ENCODE data around the gene CMSS1.

CMSS1 gene

DNA sequence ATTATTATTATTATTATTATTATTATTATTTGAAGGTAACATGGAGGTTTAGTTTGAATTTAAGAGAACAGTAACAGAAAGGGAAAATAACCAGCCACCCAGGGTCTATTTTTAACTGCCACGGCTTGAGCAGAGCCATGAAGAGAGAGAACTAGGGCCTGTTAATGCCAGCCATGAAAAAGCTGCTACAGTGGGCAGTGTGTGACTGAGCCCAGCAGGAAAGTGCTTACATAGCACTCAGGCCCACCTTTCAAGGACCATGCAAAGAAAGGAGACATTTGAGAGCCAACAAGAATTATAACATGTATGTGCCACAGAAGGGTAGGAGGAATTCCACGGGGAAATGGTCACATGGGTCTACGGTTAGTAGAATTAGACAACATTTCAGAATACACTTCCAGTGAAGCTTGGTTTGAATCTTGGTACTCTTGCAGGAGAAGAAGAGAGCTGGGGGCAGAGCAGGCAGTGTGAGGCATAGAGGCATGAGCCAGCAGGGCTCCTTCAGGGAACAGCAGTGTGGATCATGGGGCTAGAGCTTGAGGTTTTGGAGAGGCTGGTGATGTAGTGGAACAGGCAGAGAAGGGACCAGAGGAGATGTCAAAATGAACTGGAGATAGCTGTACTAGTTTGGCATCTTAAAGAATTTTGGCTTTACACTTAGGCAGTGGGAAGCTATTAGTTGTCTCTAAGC is 140.7 kb downstream of the CMSS1 start:
- H4K20me1 ChIP-seq (ENCODE audit: insufficient read depth, low read length, poor library complexity, severe bottlenecking): no peaks in the 10 kb centered on the region
- H3K27me3 ChIP-seq (ENCODE audit: insufficient read depth, low read length, poor library complexity, severe bottlenecking): no peaks in the 10 kb centered on the region
- H2AFZ ChIP-seq (ENCODE audit: low read length): no peak overlapping the region
- H3K4me3 ChIP-seq (ENCODE audit: low read length, poor library complexity, severe bottlenecking): no peak overlapping the region
- H3K9me2 ChIP-seq (replicated peaks; ENCODE audit: low read depth, low read length): no peaks in the 10 kb centered on the region
- H3K36me3 ChIP-seq (ENCODE audit: insufficient read depth, low read length): no peaks in the 10 kb centered on the region
- TF ChIP-seq, protein P1, sequence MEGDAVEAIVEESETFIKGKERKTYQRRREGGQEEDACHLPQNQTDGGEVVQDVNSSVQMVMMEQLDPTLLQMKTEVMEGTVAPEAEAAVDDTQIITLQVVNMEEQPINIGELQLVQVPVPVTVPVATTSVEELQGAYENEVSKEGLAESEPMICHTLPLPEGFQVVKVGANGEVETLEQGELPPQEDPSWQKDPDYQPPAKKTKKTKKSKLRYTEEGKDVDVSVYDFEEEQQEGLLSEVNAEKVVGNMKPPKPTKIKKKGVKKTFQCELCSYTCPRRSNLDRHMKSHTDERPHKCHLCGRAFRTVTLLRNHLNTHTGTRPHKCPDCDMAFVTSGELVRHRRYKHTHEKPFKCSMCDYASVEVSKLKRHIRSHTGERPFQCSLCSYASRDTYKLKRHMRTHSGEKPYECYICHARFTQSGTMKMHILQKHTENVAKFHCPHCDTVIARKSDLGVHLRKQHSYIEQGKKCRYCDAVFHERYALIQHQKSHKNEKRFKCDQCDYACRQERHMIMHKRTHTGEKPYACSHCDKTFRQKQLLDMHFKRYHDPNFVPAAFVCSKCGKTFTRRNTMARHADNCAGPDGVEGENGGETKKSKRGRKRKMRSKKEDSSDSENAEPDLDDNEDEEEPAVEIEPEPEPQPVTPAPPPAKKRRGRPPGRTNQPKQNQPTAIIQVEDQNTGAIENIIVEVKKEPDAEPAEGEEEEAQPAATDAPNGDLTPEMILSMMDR (conservative IDR thresholded peaks at IDR 0.05; ENCODE audit: low read length): no peak
- TF ChIP-seq EZH2phosphoT487 (IDR thresholded peaks at IDR 0.05; ENCODE audit: borderline replicate concordance): no peak
- no peaks in the 10 kb centered on the region for H3K79me2 ChIP-seq (ENCODE audit: insufficient read depth, low read length)
- peaks cover 5% of the 10 kb centered on the region for H3K4me1 ChIP-seq (ENCODE audit: insufficient read depth, low read length, poor library complexity, severe bottlenecking)
- H3K9me3 ChIP-seq (ENCODE audit: insufficient read depth, low read depth, low read length): no peaks in the 10 kb centered on the region
- no peaks in the 10 kb centered on the region for H3F3A ChIP-seq (ENCODE audit: low read depth)
- H3K9ac ChIP-seq (ENCODE audit: low read depth, low read length, poor library complexity, severe bottlenecking): no peak overlapping the region
- no peak overlapping the region for H3K4me2 ChIP-seq (ENCODE audit: low read depth, low read length, poor library complexity, severe bottlenecking)

DNA sequence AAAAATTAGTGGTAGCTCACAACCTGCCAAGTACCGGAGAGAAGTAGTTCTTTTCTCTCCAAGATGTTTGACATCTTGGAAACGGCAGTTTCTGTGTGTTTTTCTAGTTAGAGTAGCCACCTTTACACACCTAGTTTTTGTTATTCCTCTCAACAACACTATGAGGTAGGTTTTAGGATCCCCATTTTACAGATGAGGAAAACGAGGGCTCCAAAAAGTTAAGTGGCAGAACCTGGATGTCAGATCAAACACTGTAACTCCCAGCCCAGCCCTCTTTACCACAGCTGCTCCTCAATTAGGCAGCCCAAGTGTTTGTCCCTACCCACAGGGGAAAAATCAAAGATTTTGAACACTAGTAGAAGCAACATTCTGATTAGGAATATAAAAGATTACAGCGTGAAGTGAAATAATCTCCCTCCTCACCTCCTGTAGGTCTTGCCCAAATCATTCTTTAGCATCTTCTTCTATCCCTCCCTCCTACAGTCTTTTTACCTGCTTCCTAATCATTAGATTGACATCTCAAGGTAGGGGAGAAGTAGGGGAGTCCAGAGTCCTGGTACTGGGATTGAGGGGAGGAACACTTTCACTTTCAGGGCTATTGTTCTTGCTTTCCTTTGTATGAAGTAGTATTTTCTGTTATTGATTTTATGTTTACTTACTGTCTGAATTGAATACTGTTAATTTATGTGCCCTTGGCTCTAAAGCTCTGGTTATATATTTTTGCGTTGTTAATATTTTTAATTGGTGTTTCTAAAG is 142.6 kb downstream of the CMSS1 start:
- no peaks in the 10 kb centered on the region for H4K20me1 ChIP-seq (ENCODE audit: insufficient read depth, low read length, poor library complexity, severe bottlenecking)
- H3K36me3 ChIP-seq (ENCODE audit: insufficient read depth, low read length): no peaks in the 10 kb centered on the region
- no peak overlapping the region for H2AFZ ChIP-seq (ENCODE audit: low read length)
- H3K9ac ChIP-seq (ENCODE audit: low read depth, low read length, poor library complexity, severe bottlenecking): no peak overlapping the region
- no peaks in the 10 kb centered on the region for H3F3A ChIP-seq (ENCODE audit: low read depth)
- TF ChIP-seq EZH2phosphoT487 (IDR thresholded peaks at IDR 0.05; ENCODE audit: borderline replicate concordance): no peak
- no peaks in the 10 kb centered on the region for H3K4me1 ChIP-seq (ENCODE audit: insufficient read depth, low read length, poor library complexity, severe bottlenecking)
- no peaks in the 10 kb centered on the region for H3K79me2 ChIP-seq (ENCODE audit: insufficient read depth, low read length)
- H3K4me3 ChIP-seq (ENCODE audit: low read length, poor library complexity, severe bottlenecking): no peak overlapping the region
- no peaks in the 10 kb centered on the region for H3K9me2 ChIP-seq (replicated peaks; ENCODE audit: low read depth, low read length)
- H3K4me2 ChIP-seq (ENCODE audit: low read depth, low read length, poor library complexity, severe bottlenecking): no peak overlapping the region
- no peaks in the 10 kb centered on the region for H3K9me3 ChIP-seq (ENCODE audit: insufficient read depth, low read depth, low read length)
- no peaks in the 10 kb centered on the region for H3K27me3 ChIP-seq (ENCODE audit: insufficient read depth, low read length, poor library complexity, severe bottlenecking)

DNA sequence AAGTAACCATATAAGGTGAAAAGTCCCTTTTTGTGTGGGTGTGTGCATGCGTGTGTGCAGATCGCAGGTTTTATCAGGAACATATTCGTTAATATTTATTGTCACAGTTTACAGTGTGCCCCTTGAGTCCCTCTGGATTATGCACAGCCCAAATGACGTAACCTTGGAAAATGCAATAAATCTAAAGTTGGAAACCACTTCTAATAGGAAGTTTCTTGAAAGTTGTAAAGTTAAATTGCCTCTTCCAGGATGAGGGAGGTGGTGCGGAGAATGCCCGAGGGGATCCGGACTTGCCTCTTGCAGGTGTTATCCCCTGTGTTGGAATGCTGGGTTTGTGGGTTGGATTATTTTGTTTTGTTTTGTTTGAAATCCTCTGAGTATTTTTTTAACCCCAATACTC is 143.3 kb downstream of the CMSS1 start:
- no peak overlapping the region for H3K4me2 ChIP-seq (ENCODE audit: low read depth, low read length, poor library complexity, severe bottlenecking)

More for the DNA sequence above, 143.3 kb downstream of the CMSS1 start:
- no peaks in the 10 kb centered on the region for H4K20me1 ChIP-seq (ENCODE audit: insufficient read depth, low read length, poor library complexity, severe bottlenecking)
- H3K27me3 ChIP-seq (ENCODE audit: insufficient read depth, low read length, poor library complexity, severe bottlenecking): no peaks in the 10 kb centered on the region
- H2AFZ ChIP-seq (ENCODE audit: low read length): no peak overlapping the region
- H3K9me3 ChIP-seq (ENCODE audit: insufficient read depth, low read depth, low read length): no peaks in the 10 kb centered on the region
- no peaks in the 10 kb centered on the region for H3F3A ChIP-seq (ENCODE audit: low read depth)
- no peaks in the 10 kb centered on the region for H3K4me1 ChIP-seq (ENCODE audit: insufficient read depth, low read length, poor library complexity, severe bottlenecking)
- no peaks in the 10 kb centered on the region for H3K9me2 ChIP-seq (replicated peaks; ENCODE audit: low read depth, low read length)
- TF ChIP-seq, protein P1 (conservative IDR thresholded peaks at IDR 0.05; ENCODE audit: low read length): no peak
- no peak for TF ChIP-seq EZH2phosphoT487 (IDR thresholded peaks at IDR 0.05; ENCODE audit: borderline replicate concordance)
- H3K79me2 ChIP-seq (ENCODE audit: insufficient read depth, low read length): no peaks in the 10 kb centered on the region
- H3K4me3 ChIP-seq (ENCODE audit: low read length, poor library complexity, severe bottlenecking): no peak overlapping the region
- H3K36me3 ChIP-seq (ENCODE audit: insufficient read depth, low read length): no peaks in the 10 kb centered on the region
- no peak overlapping the region for H3K9ac ChIP-seq (ENCODE audit: low read depth, low read length, poor library complexity, severe bottlenecking)

All from Loucy (cell line).